IMR-90 (cell line): ENCODE results near the gene PRELID2. TPM values are rescaled to one million over a fixed set of nuclear protein-coding genes. Genes with fewer than 3 reads are reported as not detected.
A peak's percentile ranks its signal among the peaks of the same experiment; 100 is the strongest.

Source experiments
- ATAC-seq: fragments of 200-7000 bp; cut with Tn5 transposase; 2 replicates; pipeline ENCODE4 v1.9.1; 2020; ENCODE audit warnings: low read depth, mild to moderate bottlenecking, moderate library complexity
- BruUV-seq: library from RNA; stranded (reverse); fragments of 400-500 nt; replicated peaks from 2 replicates; lab custom pipeline; 2021; lab: Mats Ljungman, UMichigan
- CTCF ChIA-PET: fragments of 300-600 bp; formaldehyde crosslinking; extraction: SDS; loops from one replicate; lab custom pipeline; 2021; ENCODE audit warnings: antibody characterized with exemption; lab: Yijun Ruan, JAX
- POLR2A ChIA-PET: fragments of 300-600 bp; sonication (Branson Sonifier 250); formaldehyde crosslinking; loops from one replicate; lab custom pipeline; 2022; ENCODE audit warnings: antibody characterized with exemption; ENCODE audit not compliant: unreplicated experiment; lab: Charles Lee
- DNase-seq: peaks from one replicate; pipeline ENCODE4 v3.0.0; 2013
- H2AFZ ChIP-seq: replicated peaks from 2 replicates; pipeline ENCODE3; 2013; ENCODE audit warnings: low read length, mild to moderate bottlenecking; ENCODE audit not compliant: poor library complexity
- H2AK5ac ChIP-seq: 2 replicates; pipeline ENCODE4 v1.6.1; 2013; ENCODE audit warnings: low read depth, low read length, inconsistent platforms
- H2AK9ac ChIP-seq: replicated peaks from 2 replicates; pipeline ENCODE3; 2013; ENCODE audit warnings: mild to moderate bottlenecking, low read depth, low read length, moderate library complexity; ENCODE audit not compliant: poor library complexity
- H2BK120ac ChIP-seq: 2 replicates; pipeline ENCODE4 v1.6.1; 2013; ENCODE audit warnings: low read depth, low read length, inconsistent platforms
- H2BK15ac ChIP-seq: 3 replicates; pipeline ENCODE4 v1.6.1; 2013; ENCODE audit warnings: low read depth, low read length, inconsistent platforms
- H2BK20ac ChIP-seq: 2 replicates; pipeline ENCODE4 v1.6.1; 2013; ENCODE audit warnings: low read depth, mild to moderate bottlenecking, inconsistent platforms, low read length, moderate library complexity
- H2BK5ac ChIP-seq: 2 replicates; pipeline ENCODE4 v1.6.1; 2013; ENCODE audit warnings: mild to moderate bottlenecking, low read depth, low read length, inconsistent platforms; ENCODE audit not compliant: poor library complexity, severe bottlenecking
- H3K14ac ChIP-seq: replicated peaks from 2 replicates; pipeline ENCODE4 v1.6.1; 2013; ENCODE audit warnings: low read depth, low read length, inconsistent platforms
- H3K18ac ChIP-seq: 2 replicates; pipeline ENCODE4 v1.6.1; 2013; ENCODE audit warnings: low read depth, low read length, control low read depth
- H3K23ac ChIP-seq: 2 replicates; pipeline ENCODE4 v1.6.1; 2013; ENCODE audit warnings: low read depth, low read length, inconsistent platforms
- H3K27ac ChIP-seq: 2 replicates; pipeline ENCODE4 v1.5.1; 2013; ENCODE audit warnings: mild to moderate bottlenecking, control low read depth, low read length; ENCODE audit not compliant: insufficient read depth
- H3K27me3 ChIP-seq: 2 replicates; pipeline ENCODE4 v1.6.1; 2013; ENCODE audit warnings: low read length; ENCODE audit not compliant: control insufficient read depth, insufficient read depth
- H3K36me3 ChIP-seq: 2 replicates; pipeline ENCODE4 v1.6.1; 2013; ENCODE audit warnings: low read length, mixed read lengths; ENCODE audit not compliant: control insufficient read depth, insufficient read depth
- H3K4ac ChIP-seq: 2 replicates; pipeline ENCODE4 v1.6.1; 2013; ENCODE audit warnings: low read depth, low read length, inconsistent platforms
- H3K4me1 ChIP-seq: 2 replicates; pipeline ENCODE4 v1.6.1; 2013; ENCODE audit warnings: low read length, mixed read lengths; ENCODE audit not compliant: control insufficient read depth, insufficient read depth
- H3K4me2 ChIP-seq: 2 replicates; pipeline ENCODE4 v1.6.1; 2013; ENCODE audit warnings: low read depth, mild to moderate bottlenecking, control low read depth, low read length, moderate library complexity
- H3K4me3 ChIP-seq: 2 replicates; pipeline ENCODE4 v1.5.1; 2013; ENCODE audit warnings: low read depth, mild to moderate bottlenecking, control low read depth, low read length, moderate library complexity; ENCODE audit not compliant: insufficient read depth
- H3K56ac ChIP-seq: 2 replicates; pipeline ENCODE4 v1.6.1; 2013; ENCODE audit warnings: low read length, inconsistent platforms; ENCODE audit not compliant: insufficient read depth; ENCODE audit errors: extremely low read depth
- H3K79me1 ChIP-seq, 2 experiments: 2 replicates each; pipeline ENCODE4 v1.6.1; 2013; ENCODE audit warnings: low read length in 2 of 2, inconsistent platforms in 1 of 2, low read depth in 1 of 2
- H3K9ac ChIP-seq: 2 replicates; pipeline ENCODE4 v1.6.1; 2013; ENCODE audit warnings: low read depth, low read length, control low read depth
- H3K9me1 ChIP-seq: 2 replicates; pipeline ENCODE4 v1.6.1; 2013; ENCODE audit warnings: low read length, inconsistent platforms; ENCODE audit not compliant: insufficient read depth
- H3K9me3 ChIP-seq: 2 replicates; pipeline ENCODE4 v1.6.1; 2013; ENCODE audit warnings: low read length; ENCODE audit not compliant: control insufficient read depth, insufficient read depth
- H4K20me1 ChIP-seq: 2 replicates; pipeline ENCODE4 v1.6.1; 2013; ENCODE audit warnings: low read length, inconsistent platforms; ENCODE audit not compliant: insufficient read depth
- H4K5ac ChIP-seq: 2 replicates; pipeline ENCODE4 v1.6.1; 2013; ENCODE audit warnings: mild to moderate bottlenecking, low read depth, low read length, control low read depth
- H4K8ac ChIP-seq, 2 experiments: 2 replicates each; pipeline ENCODE4 v1.6.1; 2013; ENCODE audit warnings: low read depth in 2 of 2, low read length in 2 of 2, control low read depth in 1 of 2, inconsistent platforms in 1 of 2
- H4K91ac ChIP-seq: 2 replicates; pipeline ENCODE4 v1.6.1; 2013; ENCODE audit warnings: low read depth, low read length, inconsistent platforms; ENCODE audit not compliant: insufficient read depth
- FOS ChIP-seq: fragments of 150-350 bp; IDR thresholded peaks from 2 replicates; pipeline ENCODE4 v1.6.1; 2016; ENCODE audit warnings: low read depth, low read length
- RCOR1 ChIP-seq: IDR thresholded peaks from 2 replicates; pipeline ENCODE4 v1.6.1; 2012; ENCODE audit warnings: mild to moderate bottlenecking, low read length, improper control_type of control experiment; ENCODE audit not compliant: insufficient replicate concordance
- SMC3 ChIP-seq: fragments of 150-350 bp; IDR thresholded peaks from 2 replicates; pipeline ENCODE4 v1.6.1; 2016; ENCODE audit warnings: low read depth, mild to moderate bottlenecking, antibody characterized with exemption, low read length, moderate library complexity
- WGBS, 2 experiments: methylation state at CpG; one replicate each; pipeline versions ENCODE4 v1.1.5 to v1.1.7; 2013; ENCODE audit warnings: missing lambda C conversion rate in 2 of 2; ENCODE audit not compliant: insufficient read length in 1 of 2; ENCODE audit errors: extremely low coverage in 2 of 2; 5-methylcytosine and 5-hydroxymethylcytosine counted together
- dilution Hi-C: fragments of 300-500 bp; cut with HindIII; formaldehyde crosslinking; loops from one replicate; pipeline ENCODE4 v1.14.3; 2018; ENCODE audit warnings: low sequenced_read_pairs; ENCODE audit not compliant: unreplicated experiment
- in situ Hi-C: fragments of 300-500 bp; cut with MboI; formaldehyde crosslinking; loops from 3 replicates; pipeline ENCODE4 v1.14.3; 2019; ENCODE audit warnings: low sequenced_read_pairs, inconsistent platforms, mixed read lengths
- intact Hi-C: fragments of 100-400 bp; cut with micrococcal nuclease; formaldehyde crosslinking; loops from 2 replicates; pipeline ENCODE4 v1.10.0; 2022
- polyA plus RNA-seq, 3 experiments: library from polyadenylated mRNA; depleted of rRNA; stranded (reverse); fragments of >200 nt; gene quantifications; 2 replicates each; pipeline ENCODE4 v1.2.3, GENCODE V29; 2012; ENCODE audit warnings: low replicate concordance in 1 of 3
- total RNA-seq: library from RNA; depleted of rRNA; stranded (reverse); fragments of >200 nt; gene quantifications from 2 replicates; pipeline ENCODE4 v1.2.3, GENCODE V29; 2012

Gene PRELID2
- total and polyA plus RNA-seq, 2 of the 4 experiments (the other 2 are of a cell fraction), result 4.9 to 8.6 TPM

DNA sequence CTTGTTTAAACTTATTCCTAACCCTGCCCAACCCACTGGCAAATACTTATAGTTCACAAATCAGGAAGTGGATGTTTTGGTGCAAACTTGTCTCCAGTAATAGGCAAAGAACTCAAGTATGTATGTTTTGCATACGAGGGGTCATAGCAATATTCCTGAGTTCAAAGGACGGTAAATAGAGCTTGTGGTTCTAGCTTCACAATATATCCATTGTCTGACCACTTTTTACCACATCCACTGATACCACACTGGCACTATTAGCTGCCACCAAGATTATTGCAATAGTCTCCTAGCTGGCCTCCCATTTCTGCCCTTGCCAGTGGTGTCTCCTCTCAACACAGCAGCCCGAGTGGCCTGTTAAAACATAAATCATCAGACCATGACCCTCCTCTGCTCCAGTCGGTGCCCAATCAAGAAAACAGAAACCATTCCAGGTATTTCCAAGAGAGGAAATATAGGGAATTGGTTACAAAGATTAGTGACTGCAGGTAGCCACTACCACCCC lies 20.7 kb upstream of the PRELID2 start (continued):
- no peak for TF ChIP-seq SMC3

DNA sequence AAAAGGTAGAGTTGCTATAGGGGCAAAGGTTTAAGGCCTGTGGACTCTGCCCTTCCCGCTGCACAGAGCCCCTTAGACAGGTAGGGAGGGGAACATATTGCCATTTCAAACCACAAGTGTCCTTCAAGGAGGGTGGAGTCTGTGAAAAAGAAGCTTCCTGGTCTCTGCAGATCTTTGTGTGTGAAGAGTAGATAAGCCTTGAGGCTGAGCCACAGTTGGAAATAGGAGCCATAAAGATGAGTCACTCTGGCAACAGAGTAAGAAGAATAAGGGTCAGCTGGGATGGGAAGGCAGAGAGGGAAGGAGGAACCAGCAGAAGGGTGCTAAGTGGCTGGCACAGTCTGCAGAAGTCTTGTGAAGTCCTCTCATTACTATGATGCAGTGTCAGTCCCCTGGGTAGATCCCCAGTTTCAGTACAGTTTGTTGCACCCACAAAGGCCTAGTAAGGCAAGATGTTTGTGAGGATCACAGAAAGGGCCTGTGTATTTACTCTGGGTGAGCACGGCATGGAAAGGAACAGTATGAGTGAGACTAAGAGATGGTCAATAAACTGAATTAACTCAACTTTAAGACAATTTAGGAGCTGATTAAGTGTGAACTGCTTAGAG lies 19.6 kb upstream of the PRELID2 start:
- no CpG with 5 or more reads among the region's 2 CpGs for WGBS, 2 experiments
- Histone ChIP-seq H3K27ac (no peak overlapping the region), H3K9me3 (no peaks in the 10 kb centered on the region), H2BK15ac (no peak overlapping the region; the same call in 2 of the 3 replicates), H3K9me1 (peaks cover 8% of the 10 kb centered on the region), H3K36me3 (no peaks in the 10 kb centered on the region), H3K4ac (peak overlapping the region; percentile 43; the same call in 1 of the 2 replicates), H2AK9ac (no peak overlapping the region), H2BK5ac (peak overlapping the region; percentile 43), H3K4me2 (no peak overlapping the region), H2AFZ (peak overlapping the region; percentile 75), H3K14ac (peak overlapping the region; percentile 18; the same call in 1 of the 2 replicates), H3K18ac (no peak overlapping the region; the same call in 1 of the 2 replicates), H2BK120ac (peak overlapping the region; percentile 46; the same call in 1 of the 2 replicates), H2AK5ac (peak overlapping the region; percentile 0; the same call in 1 of the 2 replicates), H4K91ac (no peak overlapping the region), H2BK20ac (peak overlapping the region; percentile 39; the same call in 1 of the 2 replicates), H3K4me3 (no peak overlapping the region), H4K20me1 (no peaks in the 10 kb centered on the region), H3K27me3 (no peaks in the 10 kb centered on the region), H3K4me1 (peaks cover 10% of the 10 kb centered on the region), H4K5ac (no peak overlapping the region), H3K79me1 (no peaks in the 10 kb centered on the region), H4K8ac (peak overlapping the region in 1 of 2 experiments; percentile 71; a peak in 3 of 4 replicates), H3K56ac (no peak overlapping the region), H3K23ac (peak overlapping the region; percentile 4; the same call in 1 of the 2 replicates), H3K9ac (no peak overlapping the region)
- ChIA-PET POLR2A (no interaction called here), CTCF (interaction anchor here (1.3 kb wide), 1 partner anchor 33 kb away, joined by 4 read pairs; no protein-coding TSS in a partner anchor)
- no TSS peak for BruUV-seq
- in situ Hi-C loops (no loop called here), dilution Hi-C loops (no loop called here), intact Hi-C loops (no loop called here)
- TF ChIP-seq RCOR1 (no peak), FOS (peak; percentile 66)
- ATAC-seq, result peak; percentile 74
- peak; percentile 83 for DNase-seq
